ENCODE results near the gene ASB4.
"Not testable (repeated sequence)": the region's sequence is repeated elsewhere in the genome, so short reads cannot be mapped to it uniquely, and the experiment has no call there.

The ASB4 gene

DNA sequence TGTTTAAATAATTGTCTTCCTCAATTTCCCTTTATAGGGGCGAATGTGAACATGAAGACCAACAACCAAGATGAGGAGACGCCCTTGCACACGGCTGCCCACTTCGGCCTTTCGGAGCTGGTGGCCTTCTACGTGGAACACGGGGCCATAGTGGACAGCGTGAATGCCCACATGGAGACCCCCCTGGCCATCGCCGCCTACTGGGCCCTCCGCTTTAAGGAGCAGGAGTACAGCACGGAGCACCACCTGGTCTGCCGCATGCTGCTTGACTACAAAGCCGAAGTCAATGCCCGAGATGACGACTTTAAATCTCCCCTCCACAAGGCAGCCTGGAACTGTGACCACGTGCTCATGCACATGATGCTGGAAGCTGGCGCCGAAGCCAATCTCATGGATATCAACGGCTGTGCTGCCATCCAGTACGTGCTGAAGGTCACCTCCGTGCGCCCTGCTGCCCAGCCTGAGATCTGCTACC, 42.1 kb downstream of the ASB4 start:
- no peak for DNase-seq

DNA sequence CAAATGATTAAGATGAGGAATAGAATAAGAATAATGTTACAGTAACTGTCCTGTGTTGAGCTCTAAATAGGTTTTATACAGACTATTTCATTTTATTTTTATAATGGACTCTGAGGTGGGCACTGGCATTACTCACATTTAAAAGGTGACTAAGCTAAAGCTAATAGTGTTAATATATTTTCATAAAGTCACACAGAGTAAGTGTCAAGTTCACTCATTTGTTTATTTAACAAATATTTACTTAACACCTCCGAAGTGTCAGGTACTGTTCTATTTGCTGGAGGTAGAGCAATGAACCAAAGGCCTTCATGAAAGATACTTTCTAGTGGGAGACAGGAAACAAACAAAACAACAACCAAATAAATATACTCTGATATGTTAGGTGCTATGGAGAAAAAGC, 44.0 kb downstream of the ASB4 start:
- no peak for DNase-seq

DNA sequence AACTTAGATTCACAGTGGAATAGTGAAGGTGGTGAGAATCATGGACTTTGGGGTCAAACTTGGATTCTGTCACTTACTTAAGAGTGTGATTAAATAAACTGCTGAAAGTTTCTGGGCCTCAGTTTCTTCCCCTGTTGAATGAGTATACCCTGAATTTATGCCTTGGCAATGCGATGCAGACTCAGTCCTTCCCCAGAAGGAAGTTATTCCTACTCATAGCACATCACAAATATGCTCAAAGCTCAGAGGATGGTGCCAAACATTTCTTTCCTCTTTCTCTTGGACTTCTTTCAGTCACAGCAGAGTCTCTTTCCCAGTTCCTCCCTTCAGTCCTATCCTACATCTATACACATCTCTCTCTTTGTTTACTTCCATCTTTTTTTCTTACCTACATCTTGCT, 45.1 kb downstream of the ASB4 start:
- no peak for DNase-seq

DNA sequence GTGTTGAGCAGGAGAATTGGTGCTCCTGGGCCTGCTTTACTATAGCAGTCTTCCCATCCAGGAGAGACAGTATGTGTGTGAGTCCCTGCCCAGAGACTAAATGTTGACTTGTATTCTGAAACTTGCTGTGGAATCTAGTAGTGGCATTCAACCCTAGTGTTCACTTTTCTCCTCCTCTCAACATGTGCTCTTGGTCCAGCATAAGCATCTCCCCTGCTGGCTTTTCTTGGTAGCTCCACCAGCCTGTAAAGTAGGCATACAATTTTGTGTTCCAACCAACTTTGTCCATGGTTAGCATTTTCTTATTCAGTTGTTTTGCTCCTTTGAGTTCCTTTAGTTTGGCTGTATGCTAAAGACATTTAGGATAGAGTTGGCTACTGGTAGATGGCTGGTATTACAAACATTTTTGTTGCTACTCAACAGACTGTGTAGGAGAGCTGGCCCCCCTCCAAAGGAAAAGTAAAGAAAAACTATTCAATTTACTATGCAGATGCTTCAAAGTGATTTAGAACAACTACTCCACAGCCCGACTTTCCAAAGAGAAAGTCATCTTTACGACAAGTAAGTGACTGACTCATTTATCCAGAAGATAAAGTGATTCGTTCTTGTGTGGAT, 46.0 kb downstream of the ASB4 start:
- no peak for DNase-seq

- DNase-seq, result no peak
Observed at GRCh38 chr7:95534796-95535195, 49.1 kb downstream of the ASB4 start.

DNA sequence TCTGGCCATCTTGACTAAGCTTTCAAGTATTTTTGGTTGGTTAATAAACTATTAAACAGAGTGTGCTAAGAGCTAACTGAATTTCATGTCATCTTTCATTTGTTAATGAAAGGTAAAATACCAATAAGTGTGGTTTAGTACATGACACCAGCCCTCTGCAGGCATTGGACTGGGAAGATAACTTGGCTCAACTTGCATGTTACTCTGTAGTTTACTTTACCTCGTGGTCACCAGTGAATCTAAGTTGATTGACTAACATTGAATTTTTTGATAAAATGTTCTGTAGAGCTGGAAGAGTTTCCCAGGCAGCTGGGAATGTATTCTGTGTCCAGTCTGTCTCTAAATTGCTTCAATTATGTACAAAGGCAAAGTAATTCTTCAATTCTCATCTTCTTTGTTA, 49.9 kb downstream of the ASB4 start:
- DNase-seq, result no peak

- no peak for DNase-seq
Observed at GRCh38 chr7:95536656-95537311, 51.0 kb downstream of the ASB4 start.

GRCh38 chr7:95537468-95537867, 51.7 kb downstream of the ASB4 start:
- DNase-seq, result no peak

DNA sequence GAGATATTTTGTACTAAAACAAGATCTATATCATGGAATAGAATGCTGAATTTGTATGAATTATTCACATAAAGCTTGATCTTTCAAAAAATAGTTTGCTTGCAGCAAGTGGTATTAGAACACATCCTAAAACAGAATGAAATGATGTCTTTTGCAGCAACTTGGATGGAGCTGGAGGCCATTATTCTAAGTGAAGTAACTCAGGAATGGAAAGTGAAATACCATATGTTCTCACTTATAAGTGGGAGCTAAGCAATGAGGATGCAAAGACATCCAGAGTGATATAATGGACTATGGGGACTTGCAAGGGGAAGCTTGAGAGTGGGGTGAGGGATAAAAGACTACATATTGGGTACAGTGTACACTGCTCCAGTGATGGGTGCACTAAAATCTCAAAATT, 53.7 kb downstream of the ASB4 start:
- DNase-seq, result no peak

DNA sequence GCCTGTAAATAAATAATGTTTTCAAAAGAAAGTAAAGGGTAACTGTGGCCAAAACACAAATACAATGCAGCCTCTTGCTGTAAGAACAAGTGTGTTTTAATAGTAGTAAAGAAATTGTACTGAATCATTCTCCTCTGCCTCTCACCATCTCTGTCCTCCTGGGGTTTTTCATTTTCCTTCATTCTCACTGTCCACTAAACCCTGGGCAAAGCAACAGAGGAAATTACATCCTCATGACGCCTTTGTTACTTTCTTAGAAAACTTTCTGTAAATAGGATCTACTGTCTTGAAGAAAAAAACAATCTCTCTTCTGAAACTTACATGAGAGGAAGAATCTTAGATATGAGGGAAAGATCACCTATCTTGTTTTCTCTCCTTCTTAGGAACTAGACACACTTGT, 54.6 kb downstream of the ASB4 start:
- no peak for DNase-seq

DNA sequence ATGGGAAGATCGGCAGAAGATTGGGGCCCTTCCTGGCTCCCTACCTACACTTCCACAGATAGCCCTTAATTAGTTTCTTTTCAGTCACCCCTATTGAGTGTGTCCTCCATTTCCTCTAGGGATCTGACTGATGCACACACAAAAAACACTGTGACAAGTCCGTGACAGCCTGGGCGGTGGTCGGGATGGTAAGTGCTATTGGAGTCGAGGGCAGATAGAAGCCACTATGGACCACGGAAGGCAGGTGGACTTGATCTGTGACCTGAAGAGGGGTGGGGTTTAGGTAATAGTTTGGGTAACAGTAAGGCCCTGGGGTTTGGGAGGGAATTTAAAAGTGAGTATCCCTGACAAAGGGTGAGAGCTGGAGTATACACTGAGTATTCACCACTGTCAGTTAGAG, 57.6 kb downstream of the ASB4 start:
- DNase-seq, result no peak

DNA sequence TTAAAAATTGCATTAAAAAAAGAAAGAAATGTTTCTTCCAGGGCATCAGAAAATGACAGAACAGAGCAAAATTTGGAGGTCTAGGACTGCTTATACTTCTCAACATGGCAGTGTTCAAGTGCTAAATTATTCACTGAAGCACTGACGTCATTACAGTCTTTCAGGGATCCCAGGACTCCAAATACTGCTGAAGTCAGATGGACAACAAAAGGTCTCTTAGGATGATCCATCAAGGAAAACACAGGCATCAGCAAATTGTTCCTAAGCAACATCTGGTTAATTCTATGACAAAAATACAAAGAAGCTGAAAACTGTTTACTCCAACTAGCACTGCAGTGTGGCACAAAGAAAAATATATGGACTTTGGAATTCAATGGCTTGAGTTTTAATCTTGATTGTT, 58.4 kb downstream of the ASB4 start:
- DNase-seq, result no peak

DNA sequence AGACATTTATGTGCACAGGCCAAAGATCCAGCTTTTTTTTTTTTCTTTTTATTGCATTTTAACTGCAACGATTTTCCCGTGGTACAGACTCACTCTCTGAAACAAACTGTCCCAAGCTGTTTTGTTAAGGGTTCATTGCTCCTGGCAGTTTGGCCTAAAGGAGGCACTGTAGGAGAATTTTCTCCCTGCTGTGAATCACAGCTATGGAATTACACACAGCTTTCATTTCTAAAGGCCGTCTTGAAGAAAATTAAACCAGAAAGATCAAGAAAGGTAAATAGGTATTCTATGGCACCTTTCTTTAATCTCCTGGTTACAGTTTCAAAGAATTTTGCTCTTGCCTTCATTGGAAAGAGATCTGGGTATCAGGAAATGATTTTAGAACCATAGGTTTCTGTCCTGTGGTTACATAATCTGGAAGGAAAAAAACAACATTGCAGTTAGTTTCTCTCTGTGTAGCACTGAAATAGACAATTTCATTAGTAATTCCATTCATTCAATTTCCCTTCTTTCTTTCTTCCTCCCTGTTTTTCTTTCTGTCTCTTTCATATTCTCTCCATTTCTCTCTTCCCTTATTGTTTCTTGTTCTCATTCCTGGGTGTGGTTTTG, 59.4 kb downstream of the ASB4 start:
- DNase-seq, result no peak

DNA sequence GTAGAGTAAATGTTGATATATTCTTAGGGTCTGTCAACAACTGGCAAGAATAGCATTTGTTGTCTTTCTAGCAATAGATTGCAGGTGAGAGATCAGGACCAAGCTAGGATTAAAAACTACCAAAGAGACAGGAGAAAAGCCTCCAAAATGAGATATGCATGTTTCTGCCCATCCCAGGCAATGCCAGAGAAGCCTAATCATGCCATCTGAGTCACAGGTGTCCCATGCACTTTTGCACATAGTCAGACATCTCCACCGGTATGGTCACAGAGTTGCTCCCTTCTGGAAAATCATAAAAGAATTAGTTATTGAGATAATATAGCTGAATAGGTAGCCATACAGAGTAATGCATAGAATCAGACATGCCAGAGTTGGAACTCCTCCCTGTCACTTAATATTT, 59.9 kb downstream of the ASB4 start:
- DNase-seq, result no peak

GRCh38 chr7:95546647-95547046, 60.9 kb downstream of the ASB4 start:
- DNase-seq, result no peak

- no peak for DNase-seq
Observed at GRCh38 chr7:95547361-95548348, 61.9 kb downstream of the ASB4 start.

DNA sequence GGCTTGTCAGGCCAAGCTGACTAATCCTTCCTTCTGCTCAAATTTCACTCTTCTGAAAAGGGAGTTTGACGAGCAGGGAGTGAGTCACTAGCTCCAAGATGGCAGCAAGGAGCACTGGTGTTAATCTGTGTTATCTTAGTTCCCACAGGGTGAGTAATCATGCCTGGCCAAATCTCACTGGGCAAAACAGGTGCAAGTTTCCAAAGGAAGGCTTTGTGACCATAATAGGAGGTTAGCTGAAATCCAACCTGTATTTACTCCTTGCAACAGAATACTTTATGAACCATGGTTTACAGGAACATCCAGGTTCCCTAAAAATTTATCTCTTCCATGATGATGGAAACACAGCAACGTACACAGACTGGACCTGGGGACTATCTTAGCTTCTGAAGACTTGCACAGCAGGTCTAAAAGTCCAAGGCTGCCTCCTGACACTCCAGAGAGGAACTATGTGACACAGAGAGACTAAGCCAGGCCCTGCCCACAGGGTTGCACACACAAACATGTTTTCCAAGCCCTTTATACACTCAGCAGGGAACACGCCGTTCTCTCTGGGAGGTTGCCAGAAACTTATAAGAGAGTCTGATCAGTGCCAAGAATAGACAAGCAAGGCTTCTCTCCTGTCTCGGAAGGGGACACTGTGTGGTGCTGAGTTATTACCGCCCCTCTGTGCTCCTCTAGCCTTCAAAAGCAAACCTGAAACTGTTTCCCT, 64.2 kb downstream of the ASB4 start:
- no peak for DNase-seq

- DNase-seq, result no peak
Observed at GRCh38 chr7:95550546-95550945, 64.8 kb downstream of the ASB4 start.

DNA sequence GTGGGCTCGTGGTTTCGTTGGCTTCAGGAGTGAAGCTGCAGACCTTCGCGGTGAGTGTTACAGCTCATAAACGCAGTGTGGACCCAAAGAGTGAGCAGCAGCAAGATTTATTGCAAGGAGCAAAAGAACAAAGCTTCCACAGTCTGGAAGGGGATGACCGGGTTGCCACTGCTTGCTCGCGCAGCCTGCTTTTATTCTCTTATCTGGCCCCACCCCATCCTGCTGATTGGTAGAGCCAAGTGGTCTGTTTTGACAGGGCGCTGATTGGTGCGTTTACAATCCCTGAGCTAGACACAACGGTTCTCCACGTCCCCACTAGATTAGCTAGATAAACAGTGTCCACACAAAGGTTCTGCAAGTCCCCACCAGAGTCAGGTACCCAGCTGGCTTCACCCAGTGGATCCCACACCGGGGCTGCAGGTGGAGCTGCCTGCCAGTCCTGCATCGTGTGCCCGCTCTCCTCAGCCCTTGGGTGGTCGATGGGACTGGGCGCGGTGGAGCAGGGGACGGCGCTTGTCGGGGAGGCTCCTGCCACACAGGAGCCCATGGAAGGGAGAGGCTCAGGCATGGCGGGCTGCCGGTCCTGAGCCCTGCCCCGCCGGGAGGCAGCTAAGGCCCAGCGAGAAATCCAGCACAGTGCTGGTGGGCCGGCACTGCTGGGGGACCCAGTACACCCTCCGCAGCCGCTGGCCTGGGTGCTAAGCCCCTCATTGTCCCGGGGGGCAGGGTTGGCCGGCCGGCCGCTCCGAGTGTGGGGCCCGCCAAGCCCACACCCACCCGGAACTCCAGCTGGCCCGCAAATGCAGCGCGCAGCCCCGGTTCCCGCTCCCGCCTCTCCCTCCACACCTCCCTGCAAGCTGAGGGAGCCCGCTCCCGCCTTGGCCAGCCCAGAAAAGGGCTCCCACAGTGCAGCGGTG, 66.5 kb downstream of the ASB4 start:
- not testable (repeated sequence) for DNase-seq

DNA sequence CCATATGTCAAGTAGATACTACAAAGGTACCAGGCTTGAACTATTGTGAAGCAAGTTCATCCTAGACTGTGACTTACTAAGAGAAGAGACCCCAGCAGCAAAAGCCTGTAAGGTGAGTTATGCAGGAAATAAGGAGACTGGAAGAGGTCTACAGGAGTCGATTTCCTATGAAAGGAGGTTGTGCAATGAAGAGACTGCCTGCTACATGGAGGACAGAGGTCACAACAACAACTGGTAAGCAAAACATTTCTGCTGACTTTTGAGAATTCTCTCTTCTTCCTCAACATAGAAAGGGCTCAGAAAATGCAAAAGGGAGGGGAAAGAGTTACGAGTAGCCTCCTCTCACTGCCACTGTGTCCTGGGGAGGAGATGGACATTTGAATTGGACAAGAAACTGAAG, 68.2 kb downstream of the ASB4 start:
- no peak for DNase-seq

GRCh38 chr7:95556777-95557176, 71.0 kb downstream of the ASB4 start:
- no peak for DNase-seq
